H1 (cell line): ENCODE data around the gene RPSA. TPM values are rescaled to one million over a fixed set of nuclear protein-coding genes. Genes with fewer than 3 reads are reported as not detected.

Experiments used
- CTCF ChIA-PET: fragments of 300-600 bp; sonication (Branson Sonifier 250); formaldehyde crosslinking; loops from one replicate; lab custom pipeline; 2021; ENCODE audit not compliant: partially characterized antibody; lab: Charles Lee
- POLR2A ChIA-PET: fragments of 300-600 bp; sonication (Branson Sonifier 250); formaldehyde crosslinking; loops from one replicate; lab custom pipeline; 2021; ENCODE audit warnings: inconsistent platforms; ENCODE audit not compliant: partially characterized antibody; lab: Charles Lee
- DNase-seq, 2 experiments: peaks; one replicate each; pipeline versions ENCODE4 v3.0.0 to v3.0.0-alpha.2; 2010 to 2022; ENCODE audit warnings: low spot score in 2 of 2, low read depth in 1 of 2, mixed read lengths in 1 of 2
- FAIRE-seq: peaks from 2 replicates; lab custom pipeline; 2011; peaks lifted over from hg19 to GRCh38; lab: Jason Lieb, UNC
- H2AFZ ChIP-seq: 2 replicates; pipeline ENCODE4 v1.8.1; 2012; ENCODE audit warnings: low read length, inconsistent platforms
- H2AK5ac ChIP-seq: 2 replicates; pipeline ENCODE4 v1.6.1; 2013; ENCODE audit warnings: low read depth, low read length
- H2BK120ac ChIP-seq: replicated peaks from 2 replicates; pipeline ENCODE3; 2013; ENCODE audit warnings: low read depth, low read length, inconsistent platforms
- H2BK12ac ChIP-seq: 2 replicates; pipeline ENCODE4 v1.6.1; 2013; ENCODE audit warnings: low read depth, low read length
- H2BK15ac ChIP-seq: 2 replicates; pipeline ENCODE4 v1.6.1; 2013; ENCODE audit warnings: low read length
- H2BK20ac ChIP-seq: 2 replicates; pipeline ENCODE4 v1.6.1; 2013; ENCODE audit warnings: low read length
- H2BK5ac ChIP-seq: 2 replicates; pipeline ENCODE4 v1.6.1; 2013; ENCODE audit warnings: low read depth, low read length
- H3K14ac ChIP-seq: 2 replicates; pipeline ENCODE4 v1.6.1; 2013; ENCODE audit warnings: inconsistent platforms; ENCODE audit not compliant: insufficient read length
- H3K18ac ChIP-seq: 2 replicates; pipeline ENCODE4 v1.6.1; 2013; ENCODE audit warnings: low read length; ENCODE audit errors: extremely low read depth
- H3K23ac ChIP-seq: 2 replicates; pipeline ENCODE4 v1.6.1; 2013; ENCODE audit warnings: inconsistent platforms; ENCODE audit not compliant: insufficient read length
- H3K23me2 ChIP-seq: 2 replicates; pipeline ENCODE4 v1.6.1; 2013; ENCODE audit warnings: low read depth, low read length
- H3K27ac ChIP-seq: 2 replicates; pipeline ENCODE4 v1.6.1; 2011; ENCODE audit warnings: low read depth, low read length, inconsistent platforms
- H3K27me3 ChIP-seq, 4 experiments: replicated peaks in 1 of 4; 1 replicate in 1 of 4; 2 replicates in 3 of 4; pipeline versions ENCODE4 v1.6.1 to v1.8.1; 2011 to 2013; ENCODE audit warnings: low read length in 3 of 4, mild to moderate bottlenecking in 3 of 4, inconsistent platforms in 2 of 4, mixed read lengths in 2 of 4, moderate library complexity in 1 of 4; ENCODE audit not compliant: control insufficient read depth in 3 of 4, insufficient read depth in 3 of 4; ENCODE audit errors: extremely low read depth in 1 of 4
- H3K36me3 ChIP-seq, 4 experiments: 2 replicates each; pipeline versions ENCODE4 v1.6.1 to v1.8.1; 2011 to 2013; ENCODE audit warnings: mild to moderate bottlenecking in 4 of 4, low read length in 3 of 4, moderate library complexity in 2 of 4, control low read depth in 1 of 4, inconsistent platforms in 1 of 4; ENCODE audit not compliant: insufficient read depth in 4 of 4, control insufficient read depth in 2 of 4
- H3K4ac ChIP-seq: replicated peaks from 2 replicates; pipeline ENCODE3; 2013; ENCODE audit warnings: low read length, low read depth, mixed read lengths, inconsistent platforms; ENCODE audit not compliant: insufficient read length
- H3K4me1 ChIP-seq, 4 experiments: replicated peaks in 1 of 4; 1 replicate in 1 of 4; 2 replicates in 3 of 4; pipeline versions ENCODE4 v1.6.1 to v1.8.1; 2011 to 2013; ENCODE audit warnings: low read length in 3 of 4, inconsistent platforms in 2 of 4, mixed read lengths in 1 of 4; ENCODE audit not compliant: insufficient read depth in 4 of 4, control insufficient read depth in 3 of 4
- H3K4me2 ChIP-seq, 2 experiments: 2 replicates each; pipeline versions ENCODE4 v1.6.1 to v1.8.1; 2011 to 2013; ENCODE audit warnings: low read depth in 2 of 2, low read length in 2 of 2, control low read depth in 1 of 2, inconsistent platforms in 1 of 2, mild to moderate bottlenecking in 1 of 2; ENCODE audit not compliant: insufficient read depth in 1 of 2
- H3K4me3 ChIP-seq, 4 experiments: fragments of 200-600, 300-600 bp in 1 of 4; sonication (generic), shearing (Covaris generic), sonication (Bioruptor Twin) in 1 of 4; 2 replicates each; pipeline versions ENCODE4 v1.5.1 to v1.8.1; 2011 to 2016; ENCODE audit warnings: low read length in 4 of 4, low read depth in 3 of 4, control low read depth in 2 of 4, inconsistent platforms in 2 of 4, mild to moderate bottlenecking in 2 of 4, mixed read lengths in 1 of 4, moderate library complexity in 1 of 4; ENCODE audit not compliant: insufficient read depth in 2 of 4; ENCODE audit errors: extremely low read depth in 1 of 4
- H3K56ac ChIP-seq: replicated peaks from 2 replicates; pipeline ENCODE3; 2013; ENCODE audit warnings: low read depth, mild to moderate bottlenecking, mixed read lengths, low read length, inconsistent platforms; ENCODE audit not compliant: insufficient read length
- H3K79me1 ChIP-seq: 2 replicates; pipeline ENCODE4 v1.6.1; 2013; ENCODE audit warnings: low read depth, low read length, control low read depth
- H3K79me2 ChIP-seq, 2 experiments: 2 replicates each; pipeline versions ENCODE4 v1.6.1 to v1.8.1; 2012 to 2013; ENCODE audit warnings: low read length in 2 of 2, mild to moderate bottlenecking in 2 of 2, inconsistent platforms in 1 of 2; ENCODE audit not compliant: insufficient read depth in 2 of 2, control insufficient read depth in 1 of 2
- H3K9ac ChIP-seq, 4 experiments: replicated peaks in 1 of 4; 1 replicate in 1 of 4; 2 replicates in 3 of 4; pipeline versions ENCODE4 v1.6.1 to v1.8.1; 2011 to 2013; ENCODE audit warnings: low read depth in 3 of 4, low read length in 3 of 4, control low read depth in 2 of 4, mild to moderate bottlenecking in 2 of 4, moderate library complexity in 2 of 4, inconsistent platforms in 1 of 4; ENCODE audit errors: extremely low read depth in 1 of 4
- H3K9me3 ChIP-seq, 2 experiments: 2 replicates each; pipeline versions ENCODE4 v1.6.1 to v1.8.1; 2012 to 2013; ENCODE audit warnings: mild to moderate bottlenecking in 2 of 2, moderate library complexity in 2 of 2, control low read depth in 1 of 2, inconsistent platforms in 1 of 2, low read depth in 1 of 2, low read length in 1 of 2, mixed read lengths in 1 of 2; ENCODE audit not compliant: insufficient read depth in 2 of 2
- H4K20me1 ChIP-seq, 2 experiments: replicated peaks in 1 of 2; 2 replicates each; pipeline versions ENCODE3 to v1.8.1; 2011 to 2013; ENCODE audit warnings: inconsistent platforms in 2 of 2, low read length in 2 of 2, mild to moderate bottlenecking in 1 of 2; ENCODE audit not compliant: insufficient read depth in 2 of 2, control insufficient read depth in 1 of 2
- H4K5ac ChIP-seq: 2 replicates; pipeline ENCODE4 v1.6.1; 2013; ENCODE audit warnings: low read length, low read depth, mixed read lengths, inconsistent platforms; ENCODE audit not compliant: insufficient read length
- H4K8ac ChIP-seq: 2 replicates; pipeline ENCODE4 v1.8.0; 2013; ENCODE audit warnings: mild to moderate bottlenecking, moderate library complexity, low read length, inconsistent platforms; ENCODE audit not compliant: insufficient read depth; ENCODE audit errors: extremely low read depth
- H4K91ac ChIP-seq: replicated peaks from 2 replicates; pipeline ENCODE3; 2013; ENCODE audit warnings: low read length, mixed read lengths, inconsistent platforms; ENCODE audit not compliant: insufficient read length
- BCL11A ChIP-seq, 2 experiments: IDR thresholded peaks; one replicate each; pipeline ENCODE4 v1.6.1; 2011; ENCODE audit warnings: low read depth in 2 of 2, low read length in 2 of 2, mild to moderate bottlenecking in 2 of 2
- CBX8 ChIP-seq: fragments of 300-800, 300-1000 bp; sonication (generic); IDR thresholded peaks from 2 replicates; pipeline ENCODE4 v1.7.1; 2016; ENCODE audit warnings: low read depth, low read length, borderline replicate concordance
- JUN ChIP-seq: IDR thresholded peaks from 2 replicates; pipeline ENCODE4 v1.6.1; 2011; ENCODE audit warnings: low read depth, mild to moderate bottlenecking, improper control_type of control experiment, low read length
- NRF1 ChIP-seq: IDR thresholded peaks from 2 replicates; pipeline ENCODE4 v1.6.1; 2011; ENCODE audit warnings: mild to moderate bottlenecking, low read depth, low read length, improper control_type of control experiment
- PHF8 ChIP-seq: fragments of 200-600 bp; sonication (generic); conservative IDR thresholded peaks from 2 replicates; pipeline ENCODE4 v1.7.1; 2012; ENCODE audit warnings: low read depth, mild to moderate bottlenecking, inconsistent platforms, low read length, moderate library complexity
- RXRA ChIP-seq: IDR thresholded peaks from 2 replicates; pipeline ENCODE4 v1.6.1; 2011; ENCODE audit warnings: low read depth, mild to moderate bottlenecking, low read length, moderate library complexity; ENCODE audit not compliant: insufficient read depth
- SIX5 ChIP-seq: IDR thresholded peaks from 2 replicates; pipeline ENCODE4 v1.6.1; 2011; ENCODE audit warnings: mild to moderate bottlenecking, low read depth, low read length
- TAF1 ChIP-seq: IDR thresholded peaks from 2 replicates; pipeline ENCODE4 v1.6.1; 2011; ENCODE audit warnings: mild to moderate bottlenecking, low read depth, low read length
- TBP ChIP-seq: IDR thresholded peaks from 2 replicates; pipeline ENCODE4 v1.6.1; 2011; ENCODE audit warnings: low read depth, low read length, improper control_type of control experiment
- WGBS, 2 experiments: shearing (Covaris generic) in 1 of 2; methylation state at CpG; one replicate each; pipeline versions ENCODE4 v1.1.6 to v1.1.7; 2013 to 2015; ENCODE audit warnings: low lambda C conversion rate in 2 of 2, mixed read lengths in 2 of 2, inconsistent platforms in 1 of 2, low coverage in 1 of 2, missing lambda C conversion rate in 1 of 2; ENCODE audit not compliant: insufficient replicate concordance in 2 of 2, insufficient coverage in 1 of 2, insufficient read length in 1 of 2; ENCODE audit errors: extremely low coverage in 1 of 2, missing lambda C conversion rate in 1 of 2; 5-methylcytosine and 5-hydroxymethylcytosine counted together
- polyA plus RNA-seq, 7 experiments: library from polyadenylated mRNA; depleted of rRNA in 3 of 7; stranded (reverse) in 5 of 7; unstranded in 2 of 7; fragments of >200 nt in 5 of 7; fragments of 200-250 nt in 2 of 7; gene quantifications; 1 replicate in 5 of 7; 2 replicates in 1 of 7; 4 replicates in 1 of 7; pipeline versions ENCODE4 v1.2.1 to v1.2.3, GENCODE V29; 2011 to 2013; ENCODE audit warnings: missing spikeins in 2 of 7, mixed read lengths in 2 of 7
- total RNA-seq: library from RNA; stranded (reverse); fragmentation: NEBNext Ultra II Directional; extraction: Animal tissue kit (Norgen Biotek cat#: 25700); gene quantifications from 2 replicates; pipeline ENCODE4 v1.2.1, GENCODE V29; 2021
- TF ChIP-seq, protein P1 (sequence below): IDR thresholded peaks from 2 replicates; pipeline ENCODE4 v1.6.1; 2011; ENCODE audit warnings: low read length, improper control_type of control experiment

RPSA gene
- total and polyA plus RNA-seq, 2 of the 8 experiments (the other 6 are each of a cell fraction or from before 2014, with no cell fraction given) = 2,661 to 7,468 TPM

DNA sequence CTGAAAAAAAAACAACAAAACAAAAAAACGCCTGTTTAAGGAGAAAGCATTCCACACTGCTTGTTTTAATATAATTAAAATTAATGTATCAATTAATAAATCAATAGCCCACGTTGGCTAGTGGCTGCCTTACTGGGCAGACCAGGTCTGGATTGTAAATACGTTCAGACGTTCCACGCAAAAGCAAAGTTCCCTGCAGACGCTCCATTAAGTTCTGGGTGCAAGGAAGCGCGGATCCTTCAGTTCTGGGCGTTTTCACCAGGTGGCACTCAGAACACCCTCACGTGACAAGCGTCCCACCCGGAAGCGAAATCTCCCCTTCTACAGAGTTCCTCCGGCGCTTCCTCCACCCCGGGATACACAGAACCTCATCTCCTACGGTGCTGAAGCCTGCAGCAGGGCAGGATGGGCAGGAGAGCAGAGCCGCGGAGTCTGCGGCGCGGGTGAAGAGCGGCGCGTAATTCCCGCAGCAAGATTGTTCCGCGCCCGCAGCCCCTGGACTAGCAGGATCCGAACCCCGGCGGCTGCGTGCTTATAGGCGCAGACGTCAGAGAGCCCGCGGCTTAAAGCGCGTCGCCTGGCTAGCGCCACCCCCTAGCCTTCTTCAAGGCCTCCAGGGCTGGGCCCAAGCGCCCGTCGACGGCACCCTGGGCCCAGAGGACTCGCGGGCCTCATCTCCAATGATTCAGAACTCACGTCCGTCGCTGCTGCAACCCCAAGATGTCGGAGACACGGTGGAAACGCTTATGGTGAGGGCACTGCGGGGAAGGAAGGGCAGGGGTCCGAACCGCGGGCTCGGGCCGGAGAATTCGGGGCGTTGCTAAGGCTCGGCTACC is 23.3 kb upstream of the RPSA start, which contains the start of gene SLC25A38:
Gene SLC25A38 (plus strand): TSS at position 326 of the 836 bp plus-strand sequence. CDS start 355 bp downstream, at position 681.
- WGBS, 2 experiments = 2% methylated on average over 50 of the region's 62 CpGs; no CpG with 5 or more reads in 1 of the 2 experiments
- TF ChIP-seq TAF1 (no peak; the same call in none of the 2 replicates), JUN (no peak), SIX5 (no peak), RXRA (no peak), PHF8 (peak; percentile 41), NRF1 (no peak), BCL11A (IDR thresholded peaks at IDR 0.05; ENCODE audit: low read depth in 2 of 2, low read length in 2 of 2) (no peak), CBX8 (no peak), TBP (0 out of 2 replicates have a peak, but pooled peaks have one; percentile 62)
- TF ChIP-seq, protein P1, sequence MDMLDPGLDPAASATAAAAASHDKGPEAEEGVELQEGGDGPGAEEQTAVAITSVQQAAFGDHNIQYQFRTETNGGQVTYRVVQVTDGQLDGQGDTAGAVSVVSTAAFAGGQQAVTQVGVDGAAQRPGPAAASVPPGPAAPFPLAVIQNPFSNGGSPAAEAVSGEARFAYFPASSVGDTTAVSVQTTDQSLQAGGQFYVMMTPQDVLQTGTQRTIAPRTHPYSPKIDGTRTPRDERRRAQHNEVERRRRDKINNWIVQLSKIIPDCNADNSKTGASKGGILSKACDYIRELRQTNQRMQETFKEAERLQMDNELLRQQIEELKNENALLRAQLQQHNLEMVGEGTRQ = peak; percentile 93

More for the DNA sequence above, 23.3 kb upstream of the RPSA start, which contains the start of gene SLC25A38:
- Histone ChIP-seq H4K20me1 (peaks cover 6 to 19% of the 10 kb centered on the region in 2 experiments), H2BK120ac (no peak within 1 kb of the TSS), H3K27ac (peak within 1 kb of the TSS; percentile 90), H2AK5ac (no peak within 1 kb of the TSS), H2BK5ac (peak within 1 kb of the TSS; percentile 88), H3K79me1 (peaks cover 18% of the 10 kb centered on the region), H3K14ac (no peak within 1 kb of the TSS), H3K18ac (peak within 1 kb of the TSS; percentile 90), H3K9ac (peak within 1 kb of the TSS; percentile 86 to 89 (median 88)), H3K27me3 (no peaks in the 10 kb centered on the region), H2BK12ac (no peak within 1 kb of the TSS), H4K8ac (peak within 1 kb of the TSS; percentile 92; the same call in 1 of the 2 replicates), H2BK15ac (no peak within 1 kb of the TSS), H3K79me2 (peaks cover 26 to 44% of the 10 kb centered on the region in 2 experiments), H3K23ac (no peak within 1 kb of the TSS), H3K4me3 (peak within 1 kb of the TSS; percentile 68 to 93 (median 86)), H3K4me2 (peak within 1 kb of the TSS; percentile 72 to 77), H3K4me1 (peaks cover 3 to 6% (median 5%) of the 10 kb centered on the region in 4 experiments; a peak in 6 of 7 replicates), H3K56ac (peak within 1 kb of the TSS; percentile 56), H3K4ac (peak within 1 kb of the TSS; percentile 46), H2BK20ac (no peak within 1 kb of the TSS), H4K5ac (peak within 1 kb of the TSS; percentile 86), H3K36me3 (no peaks in the 10 kb centered on the region), H4K91ac (peak within 1 kb of the TSS; percentile 83), H3K23me2 (no peaks in the 10 kb centered on the region; the same call in 1 of the 2 replicates), H3K9me3 (no peaks in the 10 kb centered on the region), H2AFZ (peak within 1 kb of the TSS; percentile 36; the same call in 1 of the 2 replicates)
- no peak for FAIRE-seq
- CTCF ChIA-PET = interaction anchor here (2.0 kb wide), 1 partner anchor 20 kb away, joined by 8 read pairs; no protein-coding TSS in a partner anchor
- peak; percentile 56 to 81 for DNase-seq
- POLR2A ChIA-PET = interaction anchor here (2.0 to 33.7 kb wide), 2 partner anchors 13 to 27 kb away, joined by 14 to 771 read pairs; partner anchors contain the start of gene RPSA
